Globus pallidus (tissue), 1 donor: ENCODE measurements around the gene GMFB.

Source experiments
- DNase-seq: peaks from one replicate; pipeline ENCODE4 v3.0.0-alpha.2; 2015; ENCODE audit warnings: low spot score

The GMFB gene

DNA sequence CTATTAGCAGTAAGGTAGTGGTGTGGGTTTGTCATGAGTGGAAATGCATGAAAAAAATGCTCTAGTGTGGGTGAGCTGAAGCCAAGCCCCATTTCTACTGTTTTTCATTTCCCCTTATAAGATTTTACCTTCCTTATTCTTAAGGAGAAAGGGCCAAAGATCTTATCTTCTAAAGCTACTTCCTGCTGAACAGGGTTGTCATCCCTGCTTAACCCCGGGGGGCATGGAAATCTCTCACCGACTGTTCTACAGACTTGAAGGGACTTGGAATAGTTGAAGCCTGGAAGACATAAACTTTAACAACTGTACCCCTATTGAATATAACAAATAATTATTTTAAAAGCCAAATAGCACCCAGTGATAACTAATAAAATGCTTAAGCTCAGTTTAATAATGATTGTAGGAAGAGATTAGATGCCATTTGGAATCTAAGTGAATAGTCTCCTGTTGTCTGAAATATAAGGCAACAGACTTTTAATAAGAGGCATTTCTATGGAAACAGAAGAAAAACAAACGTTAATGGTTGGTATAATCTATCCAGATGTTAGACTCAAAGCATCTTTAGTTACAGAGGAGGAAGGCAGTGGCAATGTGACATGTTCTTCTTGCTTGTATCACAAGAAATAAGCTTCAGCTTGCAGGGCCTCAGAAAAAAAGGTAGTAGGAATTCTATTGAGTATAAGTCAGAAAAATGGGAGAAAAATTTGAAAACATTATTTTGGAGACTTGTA lies 1.8 kb upstream of the GMFB start:
- no peak for DNase-seq

DNA sequence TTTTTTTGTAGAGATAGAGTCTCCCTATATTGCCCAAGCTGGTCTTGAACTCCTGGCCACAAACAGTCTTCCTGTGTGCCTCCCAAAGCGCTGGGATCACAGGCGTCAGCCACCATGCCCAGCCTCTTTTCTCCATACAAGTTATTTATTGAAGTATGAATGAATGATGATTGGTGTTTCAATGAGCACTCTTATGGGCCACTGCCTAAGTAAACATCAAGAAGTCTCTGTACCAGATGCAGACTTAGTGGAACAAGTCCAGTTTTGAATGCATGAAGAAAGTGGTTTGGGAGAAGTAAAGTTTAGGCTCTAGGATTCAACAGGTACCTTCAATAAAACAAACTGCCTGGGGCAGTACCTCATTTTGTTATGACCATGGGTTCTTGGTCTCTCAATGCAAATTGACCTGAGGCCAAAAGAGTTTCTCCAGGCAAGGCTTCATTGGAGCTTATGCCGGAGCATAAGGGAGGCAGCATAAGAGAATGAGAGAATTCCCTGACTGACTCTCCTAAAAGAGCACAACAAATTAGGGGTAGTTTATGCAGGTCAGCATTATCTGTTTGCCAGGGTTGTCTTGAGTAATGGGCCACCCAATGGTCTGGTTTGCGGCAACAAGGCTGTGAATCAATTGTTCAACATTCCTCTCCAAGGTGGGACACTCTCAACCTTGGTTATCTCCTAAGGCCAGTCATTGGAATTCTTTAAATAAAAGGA lies 1.1 kb upstream of the GMFB start:
- DNase-seq, result no peak

DNA sequence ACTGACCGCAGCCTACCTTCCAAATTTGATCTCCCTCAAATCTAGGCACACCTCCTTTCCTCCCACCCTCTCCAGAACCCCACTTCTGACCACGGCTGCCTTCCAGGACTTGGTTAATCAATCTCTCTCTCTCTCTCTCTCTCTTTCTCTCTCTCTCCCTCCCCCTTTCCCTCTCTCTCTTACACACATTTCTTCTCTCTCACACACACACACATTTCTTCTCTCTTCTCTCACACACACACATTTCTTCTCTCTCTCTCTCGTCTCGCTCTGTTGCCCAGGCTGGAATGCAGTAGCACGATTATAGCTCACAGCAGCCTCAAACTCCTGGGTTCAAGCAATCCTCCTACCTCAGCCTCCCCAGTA lies 521 bp upstream of the GMFB start:
- no peak for DNase-seq

- DNase-seq, result no peak
Observed at GRCh38 chr14:54488318-54488645, 498 bp downstream of the GMFB start.

- no peak for DNase-seq
Observed at GRCh38 chr14:54487771-54488170, 1.0 kb downstream of the GMFB start.

DNA sequence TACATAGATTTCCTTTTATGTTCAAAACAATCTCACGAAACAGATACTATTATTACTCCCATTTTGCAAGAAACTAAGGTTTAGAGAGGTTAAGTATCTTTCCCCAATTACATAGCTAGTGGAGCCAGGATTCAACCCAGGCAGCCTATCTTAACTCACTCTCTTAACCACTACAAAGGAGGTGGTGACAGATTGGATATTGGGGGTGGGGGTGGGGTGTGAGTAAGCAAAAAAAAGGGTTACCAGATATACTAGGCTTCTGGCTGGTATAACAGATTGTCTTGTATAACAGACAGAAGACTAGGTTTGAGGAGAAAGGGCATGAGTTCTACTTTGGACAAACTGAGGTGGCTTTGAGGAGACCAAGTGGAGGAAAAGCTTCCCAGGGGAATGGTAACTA lies 2.1 kb downstream of the GMFB start:
- no peak for DNase-seq

- DNase-seq, result no peak
Observed at GRCh38 chr14:54483846-54484245, 4.9 kb downstream of the GMFB start.

- no peak for DNase-seq
Observed at GRCh38 chr14:54483073-54483745, 5.6 kb downstream of the GMFB start.

GRCh38 chr14:54481695-54482094 lies 7.1 kb downstream of the GMFB start:
- no peak for DNase-seq

DNA sequence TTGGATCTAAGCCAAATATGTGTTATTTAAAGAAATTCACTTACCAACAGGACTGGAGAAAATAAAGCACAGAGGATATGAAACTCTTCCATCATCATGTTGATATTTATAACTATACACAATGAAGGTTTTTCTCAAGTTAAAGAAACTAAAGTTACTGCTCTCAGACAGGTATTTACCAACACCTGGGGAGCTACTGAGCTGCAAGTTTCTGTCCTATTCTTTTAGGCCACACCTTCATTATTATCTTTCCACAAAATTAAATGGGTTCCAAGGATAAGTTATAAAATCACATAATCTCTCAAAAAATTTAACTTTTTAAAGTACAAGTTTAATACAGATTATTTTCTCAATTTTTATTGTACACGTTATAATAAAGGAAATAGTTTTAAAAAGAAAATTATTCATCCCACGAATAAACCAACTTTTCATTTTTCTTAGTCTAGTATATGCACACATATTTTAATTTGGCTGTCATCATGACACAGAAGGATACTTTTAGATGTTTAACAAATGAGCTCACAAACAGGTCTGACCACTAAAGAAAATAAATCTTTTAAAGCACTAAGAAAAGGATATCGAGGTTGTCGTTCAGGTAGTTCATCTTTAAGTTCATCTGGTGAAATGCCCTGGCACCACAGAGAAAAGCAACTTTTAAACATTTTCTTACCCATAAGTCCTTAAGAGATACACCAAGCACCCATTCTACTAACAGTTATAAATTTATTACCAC lies 7.8 kb downstream of the GMFB start:
- no peak for DNase-seq

DNA sequence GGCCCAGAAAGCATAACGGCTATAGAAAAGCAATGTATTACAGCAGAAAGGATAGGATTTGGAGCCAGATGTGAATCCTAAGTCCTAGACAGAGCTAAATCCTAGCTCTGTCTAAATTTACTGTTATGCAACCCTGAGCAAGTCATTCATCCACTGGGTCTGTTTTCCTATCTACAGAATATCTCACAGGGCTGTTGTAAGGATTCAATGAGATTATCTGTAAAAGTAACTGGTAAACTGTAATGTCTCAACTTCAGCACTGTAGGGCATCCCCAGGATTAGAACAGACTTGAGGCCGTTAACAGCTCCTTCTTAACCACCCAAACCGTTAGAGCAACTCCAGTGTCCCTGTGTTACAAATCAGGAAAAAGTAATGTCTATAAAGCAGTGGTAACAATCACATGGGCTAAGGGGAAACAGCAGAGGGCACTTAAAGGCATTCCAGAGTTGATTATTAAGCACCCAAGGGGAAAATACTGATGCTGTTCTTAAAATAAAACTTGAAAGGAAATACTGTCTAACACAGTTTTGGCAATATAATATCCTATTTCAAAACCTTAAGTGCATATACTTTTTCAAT lies 10.1 kb downstream of the GMFB start:
- DNase-seq, result no peak

DNA sequence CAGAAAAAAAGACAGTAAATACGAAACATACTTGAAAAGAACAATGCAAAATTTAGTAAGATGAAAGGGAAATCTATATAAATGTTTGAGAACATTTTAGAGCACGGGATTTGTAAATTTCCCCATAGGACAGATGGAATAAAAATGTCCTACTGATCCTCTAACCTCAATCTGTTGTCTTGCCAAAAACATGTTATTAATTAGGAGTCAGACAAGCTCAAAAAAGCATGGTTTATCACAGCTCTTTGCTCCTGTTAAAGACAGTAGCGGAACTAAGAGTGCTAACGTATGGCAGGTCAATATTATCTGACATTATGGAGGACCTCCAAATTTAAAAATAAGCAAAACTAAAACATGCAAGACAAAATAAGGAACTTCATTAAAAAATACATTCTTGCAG lies 12.9 kb downstream of the GMFB start:
- DNase-seq, result no peak

- DNase-seq, result no peak
Observed at GRCh38 chr14:54475187-54475899, 13.4 kb downstream of the GMFB start.

DNA sequence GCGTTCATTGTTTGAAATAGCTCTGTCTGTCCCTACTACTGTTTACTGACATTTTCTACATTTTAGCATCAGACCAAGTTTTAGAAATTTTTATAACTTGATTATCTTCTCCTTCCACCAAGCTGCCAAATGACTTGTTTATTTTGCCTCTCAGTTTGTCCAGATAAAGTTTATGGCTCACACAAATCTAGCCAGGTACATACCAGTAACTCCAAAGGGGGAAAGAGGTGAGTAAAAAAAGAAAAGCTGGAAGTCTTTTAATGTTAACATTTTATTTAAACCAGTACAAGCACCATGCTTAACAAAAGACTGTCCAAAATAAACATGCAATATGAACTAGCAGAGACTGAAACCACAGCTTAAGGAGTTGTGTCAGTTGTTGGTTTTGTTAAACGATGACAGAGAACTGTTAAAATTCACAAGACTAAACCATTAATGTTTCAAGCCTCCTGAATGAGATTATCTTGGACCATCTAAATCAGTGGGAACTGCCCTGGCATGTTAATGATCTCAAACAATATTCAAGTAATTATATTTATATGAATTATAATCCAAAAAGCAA lies 14.5 kb downstream of the GMFB start:
- DNase-seq, result no peak

GRCh38 chr14:54472315-54472714 lies 16.5 kb downstream of the GMFB start:
- DNase-seq, result no peak

DNA sequence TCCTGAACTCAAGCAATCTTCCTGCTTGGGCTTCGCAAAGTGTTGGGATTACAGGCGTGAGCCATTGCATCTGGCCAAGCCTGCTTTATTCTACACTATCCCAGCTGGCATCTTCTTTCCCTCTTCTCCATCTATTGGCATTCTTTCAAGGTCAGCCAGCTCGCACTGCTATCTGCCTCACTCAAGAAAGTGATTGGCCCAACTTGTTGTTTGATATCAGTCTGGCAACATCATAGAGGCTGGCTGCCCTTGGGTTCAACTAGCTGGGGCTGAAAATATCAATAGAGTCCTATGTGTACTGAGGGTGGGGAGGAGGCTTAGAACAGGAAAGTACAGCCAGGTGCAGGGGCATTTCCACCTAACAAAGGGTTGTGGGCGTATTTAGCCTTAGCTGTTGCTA lies 17.1 kb downstream of the GMFB start:
- no peak for DNase-seq

GRCh38 chr14:54470701-54471100 lies 18.1 kb downstream of the GMFB start:
- no peak for DNase-seq

- no peak for DNase-seq
Observed at GRCh38 chr14:54467280-54467679, 21.5 kb downstream of the GMFB start.

GRCh38 chr14:54465654-54466053 lies 23.1 kb downstream of the GMFB start:
- DNase-seq, result no peak

GRCh38 chr14:54462048-54462447 lies 26.7 kb downstream of the GMFB start:
- DNase-seq, result no peak

- DNase-seq, result no peak
Observed at GRCh38 chr14:54459106-54459505, 29.7 kb downstream of the GMFB start.
